Measurements from ENCODE around the gene SLC6A9. TPM values are rescaled to one million over a fixed set of nuclear protein-coding genes. Genes with fewer than 3 reads are reported as not detected.

The SLC6A9 gene
- total RNA-seq, 2 donors from 2014 or later = 3.5 to 4.5 TPM

GRCh38 chr1:44015206-44015605, 16.1 kb downstream of the SLC6A9 start:
- Mint-ChIP-seq H3K9me3 (no peaks in the 10 kb centered on the region), H3K4me1 (ENCODE audit: low read depth in 2 of 2) (peaks cover 0 to 3% of the 10 kb centered on the region in 2 donors), H3K27ac (no peak overlapping the region), H3K4me3 (no peak overlapping the region), H3K27me3 (peaks cover 0 to 12% of the 10 kb centered on the region in 2 donors), H3K36me3 (no peaks in the 10 kb centered on the region)
- DNase-seq (ENCODE audit: low spot score) (no peak), ATAC-seq (no peak)

- Mint-ChIP-seq H3K27me3 (peaks cover 0 to 12% of the 10 kb centered on the region in 2 donors), H3K36me3 (no peaks in the 10 kb centered on the region), H3K4me1 (ENCODE audit: low read depth in 2 of 2) (peaks cover 0 to 3% of the 10 kb centered on the region in 2 donors), H3K9me3 (no peaks in the 10 kb centered on the region), H3K4me3 (no peak overlapping the region), H3K27ac (peak overlapping the region in 1 of 2 donors; percentile 56)
- ATAC-seq (no peak), DNase-seq (ENCODE audit: low spot score) (no peak)
Observed at GRCh38 chr1:44014365-44015104, 16.7 kb downstream of the SLC6A9 start.

GRCh38 chr1:44013949-44014348, 17.3 kb downstream of the SLC6A9 start:
- Mint-ChIP-seq H3K9me3 (no peaks in the 10 kb centered on the region), H3K36me3 (no peaks in the 10 kb centered on the region), H3K4me3 (no peak overlapping the region), H3K27ac (peak overlapping the region in 1 of 2 donors; percentile 56), H3K4me1 (ENCODE audit: low read depth in 2 of 2) (peaks cover 0 to 3% of the 10 kb centered on the region in 2 donors), H3K27me3 (peaks cover 0 to 12% of the 10 kb centered on the region in 2 donors)
- DNase-seq (ENCODE audit: low spot score) (no peak), ATAC-seq (no peak)

GRCh38 chr1:44012941-44013609, 18.2 kb downstream of the SLC6A9 start:
- H3K36me3 Mint-ChIP-seq = no peaks in the 10 kb centered on the region
- H3K4me1 Mint-ChIP-seq (ENCODE audit: low read depth in 2 of 2) = peaks cover 0 to 3% of the 10 kb centered on the region in 2 donors
- H3K27me3 Mint-ChIP-seq = peaks cover 0 to 12% of the 10 kb centered on the region in 2 donors
- H3K4me3 Mint-ChIP-seq = no peak overlapping the region
- H3K27ac Mint-ChIP-seq = no peak overlapping the region
- no peaks in the 10 kb centered on the region for H3K9me3 Mint-ChIP-seq
- no peak for ATAC-seq
- DNase-seq (ENCODE audit: low spot score) = no peak

GRCh38 chr1:44012404-44012803, 18.9 kb downstream of the SLC6A9 start:
- ATAC-seq (no peak), DNase-seq (ENCODE audit: low spot score) (no peak)
- H3K27me3 Mint-ChIP-seq = peaks cover 0 to 12% of the 10 kb centered on the region in 2 donors
- no peak overlapping the region for H3K4me3 Mint-ChIP-seq
- H3K36me3 Mint-ChIP-seq = no peaks in the 10 kb centered on the region
- H3K27ac Mint-ChIP-seq = no peak overlapping the region
- peaks cover 0 to 3% of the 10 kb centered on the region in 2 donors for H3K4me1 Mint-ChIP-seq (ENCODE audit: low read depth in 2 of 2)
- H3K9me3 Mint-ChIP-seq = no peaks in the 10 kb centered on the region

GRCh38 chr1:44010935-44011471, 20.3 kb downstream of the SLC6A9 start:
- Mint-ChIP-seq H3K4me3 (no peak overlapping the region), H3K9me3 (no peaks in the 10 kb centered on the region), H3K36me3 (no peaks in the 10 kb centered on the region), H3K27ac (no peak overlapping the region), H3K4me1 (ENCODE audit: low read depth in 2 of 2) (peaks cover 0 to 3% of the 10 kb centered on the region in 2 donors), H3K27me3 (peaks cover 0 to 12% of the 10 kb centered on the region in 2 donors)
- ATAC-seq = no peak
- DNase-seq (ENCODE audit: low spot score) = no peak

GRCh38 chr1:44008259-44008658, 23.0 kb downstream of the SLC6A9 start:
- Mint-ChIP-seq H3K27ac (no peak overlapping the region), H3K36me3 (no peaks in the 10 kb centered on the region), H3K4me3 (no peak overlapping the region), H3K27me3 (no peaks in the 10 kb centered on the region), H3K4me1 (ENCODE audit: low read depth in 2 of 2) (no peaks in the 10 kb centered on the region), H3K9me3 (no peaks in the 10 kb centered on the region)
- DNase-seq (ENCODE audit: low spot score) (no peak), ATAC-seq (no peak)

- Mint-ChIP-seq H3K27ac (no peak overlapping the region), H3K36me3 (no peaks in the 10 kb centered on the region), H3K9me3 (no peaks in the 10 kb centered on the region), H3K27me3 (no peaks in the 10 kb centered on the region), H3K4me3 (no peak overlapping the region), H3K4me1 (ENCODE audit: low read depth in 2 of 2) (no peaks in the 10 kb centered on the region)
- DNase-seq (ENCODE audit: low spot score) (no peak), ATAC-seq (no peak)
Observed at GRCh38 chr1:44002606-44003157, 28.6 kb downstream of the SLC6A9 start.

- Mint-ChIP-seq H3K27me3 (no peaks in the 10 kb centered on the region), H3K9me3 (no peaks in the 10 kb centered on the region), H3K36me3 (no peaks in the 10 kb centered on the region), H3K27ac (no peak overlapping the region), H3K4me3 (no peak overlapping the region), H3K4me1 (ENCODE audit: low read depth in 2 of 2) (no peaks in the 10 kb centered on the region)
- DNase-seq (ENCODE audit: low spot score) (no peak), ATAC-seq (no peak)
Observed at GRCh38 chr1:44002165-44002564, 29.1 kb downstream of the SLC6A9 start.

- no peaks in the 10 kb centered on the region for H3K4me1 Mint-ChIP-seq (ENCODE audit: low read depth in 2 of 2)
- H3K36me3 Mint-ChIP-seq = no peaks in the 10 kb centered on the region
- ATAC-seq (no peak), DNase-seq (ENCODE audit: low spot score) (no peak)
- H3K4me3 Mint-ChIP-seq = no peak overlapping the region
- H3K27ac Mint-ChIP-seq = no peak overlapping the region
- H3K9me3 Mint-ChIP-seq = no peaks in the 10 kb centered on the region
- no peaks in the 10 kb centered on the region for H3K27me3 Mint-ChIP-seq
Observed at GRCh38 chr1:44000122-44000665, 31.1 kb downstream of the SLC6A9 start.

GRCh38 chr1:43999455-43999854, 31.8 kb downstream of the SLC6A9 start:
- Mint-ChIP-seq H3K36me3 (no peaks in the 10 kb centered on the region), H3K9me3 (no peaks in the 10 kb centered on the region), H3K27ac (no peak overlapping the region), H3K27me3 (no peaks in the 10 kb centered on the region), H3K4me3 (no peak overlapping the region), H3K4me1 (ENCODE audit: low read depth in 2 of 2) (no peaks in the 10 kb centered on the region)
- DNase-seq (ENCODE audit: low spot score) = no peak
- ATAC-seq = no peak

GRCh38 chr1:43998000-43998378, 33.3 kb downstream of the SLC6A9 start:
- Mint-ChIP-seq H3K36me3 (no peaks in the 10 kb centered on the region), H3K27me3 (no peaks in the 10 kb centered on the region), H3K4me3 (no peak overlapping the region), H3K9me3 (no peaks in the 10 kb centered on the region), H3K27ac (no peak overlapping the region), H3K4me1 (ENCODE audit: low read depth in 2 of 2) (no peaks in the 10 kb centered on the region)
- DNase-seq (ENCODE audit: low spot score) = no peak
- no peak for ATAC-seq

GRCh38 chr1:43997295-43997999, 33.8 kb downstream of the SLC6A9 start:
- H3K9me3 Mint-ChIP-seq = no peaks in the 10 kb centered on the region
- no peak overlapping the region for H3K4me3 Mint-ChIP-seq
- DNase-seq (ENCODE audit: low spot score) (no peak), ATAC-seq (no peak)
- no peaks in the 10 kb centered on the region for H3K36me3 Mint-ChIP-seq
- H3K4me1 Mint-ChIP-seq (ENCODE audit: low read depth in 2 of 2) = peaks cover 4 to 5% of the 10 kb centered on the region in 2 donors
- H3K27ac Mint-ChIP-seq = no peak overlapping the region
- no peaks in the 10 kb centered on the region for H3K27me3 Mint-ChIP-seq

Measured in natural killer cell treated with Interleukin-12 subunit alpha and Interleukin-12 subunit beta and Interleukin-15 and Interleukin-18, amount 100 ng/mL, for 72 hours (primary cell).